NCI-H2171 (cell line): ENCODE data around the gene DCHS2.

Experiments used
- DNase-seq: peaks from one replicate; lab custom pipeline; 2025; lab: John Stamatoyannopoulos, UW

Gene DCHS2, protein sequence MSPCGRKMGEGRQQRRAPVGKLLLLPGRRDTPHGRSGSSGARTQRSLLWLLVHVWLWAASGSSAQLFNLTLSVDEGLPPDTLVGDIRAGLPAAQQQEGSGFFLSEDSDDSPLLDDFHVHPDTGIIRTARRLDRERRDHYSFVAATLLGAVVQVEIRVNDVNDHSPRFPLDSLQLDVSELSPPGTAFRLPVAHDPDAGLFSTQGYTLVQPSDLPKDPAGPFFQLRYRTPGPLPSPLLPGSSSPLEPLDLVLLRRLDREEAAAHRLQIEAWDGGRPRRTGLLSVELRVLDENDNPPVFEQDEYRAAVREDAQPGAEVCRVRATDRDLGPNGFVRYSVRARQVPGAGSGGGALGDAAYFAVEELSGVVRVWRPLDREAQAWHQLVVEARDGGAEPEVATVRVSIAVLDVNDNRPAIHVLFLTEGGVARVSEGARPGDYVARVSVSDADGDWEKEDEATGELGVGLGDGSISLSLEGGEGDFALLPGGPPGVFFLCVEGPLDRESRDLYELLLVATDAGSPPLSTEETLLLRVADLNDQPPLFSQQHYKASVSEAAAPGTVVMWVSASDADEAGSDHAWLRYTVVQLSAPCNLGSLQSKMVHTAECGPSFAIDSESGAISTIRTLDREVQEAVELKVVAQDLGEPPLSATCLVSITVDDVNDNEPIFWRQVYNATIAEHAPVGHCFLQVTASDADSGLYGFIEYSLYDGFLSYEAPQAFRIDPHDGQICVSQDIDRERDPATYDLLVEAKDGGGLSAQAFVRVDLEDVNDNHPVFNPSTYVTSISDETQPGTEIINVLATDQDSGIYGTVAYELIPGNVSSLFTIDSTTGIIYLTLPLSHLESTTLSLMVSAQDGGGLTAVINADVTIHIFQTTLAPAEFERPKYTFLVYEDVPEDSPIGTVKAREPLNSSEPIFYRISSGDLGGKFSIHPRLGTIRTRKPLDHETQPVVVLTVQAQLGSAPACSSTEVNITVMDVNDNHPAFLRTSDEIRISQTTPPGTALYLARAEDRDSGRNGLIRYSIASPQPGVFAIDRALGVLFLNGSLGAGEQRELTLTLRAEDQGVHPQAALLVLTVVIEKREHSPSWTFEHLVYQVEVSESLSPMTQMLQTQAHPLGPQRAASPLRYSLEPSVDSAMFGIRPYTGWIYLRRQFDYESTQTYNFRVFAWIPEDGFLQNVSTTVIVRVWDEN (N-terminal part only)

DNA sequence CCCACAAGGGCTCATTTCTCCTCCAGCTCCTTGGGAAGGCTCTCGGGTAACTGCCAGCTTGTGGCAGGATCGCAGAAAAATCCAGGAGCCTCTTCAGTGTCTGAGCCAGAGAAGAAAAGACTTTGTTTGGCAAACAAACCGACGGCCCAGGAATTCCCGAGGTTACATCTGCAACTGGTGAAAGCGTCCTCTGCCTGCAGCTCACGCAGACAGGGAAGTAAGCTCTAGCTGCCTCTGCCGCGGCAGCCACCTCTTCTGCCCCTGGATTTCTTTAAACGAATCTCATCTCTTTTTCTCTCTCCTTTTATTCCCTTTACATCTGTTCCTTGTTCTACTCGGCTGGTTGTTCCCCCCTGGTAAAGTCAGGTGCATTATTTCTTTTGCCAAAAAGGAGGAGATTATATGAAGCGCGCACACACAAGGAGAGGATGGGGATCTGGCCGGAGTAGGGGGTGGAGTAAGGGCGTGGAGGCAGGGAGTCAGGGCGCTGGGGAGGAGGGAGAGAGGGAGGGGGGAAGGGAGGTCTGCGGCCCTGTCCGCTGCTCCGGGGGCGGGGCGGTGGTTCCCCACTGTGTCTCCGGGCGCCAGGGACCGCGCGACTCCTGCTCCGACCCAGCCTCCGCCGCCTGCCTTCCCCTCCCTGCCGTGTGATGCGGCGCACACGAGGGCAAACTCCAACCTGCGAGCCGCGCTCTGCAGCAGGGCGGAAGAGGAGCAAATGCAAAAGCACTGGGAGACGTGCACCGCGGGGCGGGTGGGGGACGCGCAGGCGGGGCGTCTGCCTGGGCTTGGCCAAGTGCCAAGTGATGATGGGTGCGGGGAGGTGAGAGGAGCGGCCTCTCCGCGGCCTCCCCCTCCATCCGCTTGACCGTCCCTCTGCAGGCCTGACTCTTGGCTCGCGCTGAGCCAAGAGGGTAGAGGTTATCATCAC, at the start of gene DCHS2:
Gene DCHS2 (minus strand): TSS at position 459 of the 931 bp plus-strand sequence. CDS start 444 bp downstream, at position 15.
- no peak for DNase-seq

DNA sequence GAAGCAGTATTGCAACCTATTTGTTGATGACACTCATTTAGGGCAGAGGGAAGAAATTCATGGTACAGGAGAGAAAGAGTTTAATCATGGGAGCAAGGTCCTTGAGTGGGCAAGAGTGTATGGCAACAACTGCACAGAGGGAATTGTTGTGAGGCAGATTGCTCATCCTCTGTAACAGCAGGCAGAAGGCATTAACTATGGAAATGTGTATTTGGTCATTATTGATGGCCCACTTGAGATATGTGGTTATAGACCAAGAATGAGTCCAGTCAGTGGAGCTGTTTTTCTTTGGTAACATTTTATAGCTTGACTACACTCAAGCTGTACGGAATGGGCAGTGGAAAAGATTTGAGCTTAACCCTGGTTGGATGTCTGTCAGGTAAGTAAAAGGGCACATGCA, 42.7 kb upstream of the DCHS2 start:
- no peak for DNase-seq

DNA sequence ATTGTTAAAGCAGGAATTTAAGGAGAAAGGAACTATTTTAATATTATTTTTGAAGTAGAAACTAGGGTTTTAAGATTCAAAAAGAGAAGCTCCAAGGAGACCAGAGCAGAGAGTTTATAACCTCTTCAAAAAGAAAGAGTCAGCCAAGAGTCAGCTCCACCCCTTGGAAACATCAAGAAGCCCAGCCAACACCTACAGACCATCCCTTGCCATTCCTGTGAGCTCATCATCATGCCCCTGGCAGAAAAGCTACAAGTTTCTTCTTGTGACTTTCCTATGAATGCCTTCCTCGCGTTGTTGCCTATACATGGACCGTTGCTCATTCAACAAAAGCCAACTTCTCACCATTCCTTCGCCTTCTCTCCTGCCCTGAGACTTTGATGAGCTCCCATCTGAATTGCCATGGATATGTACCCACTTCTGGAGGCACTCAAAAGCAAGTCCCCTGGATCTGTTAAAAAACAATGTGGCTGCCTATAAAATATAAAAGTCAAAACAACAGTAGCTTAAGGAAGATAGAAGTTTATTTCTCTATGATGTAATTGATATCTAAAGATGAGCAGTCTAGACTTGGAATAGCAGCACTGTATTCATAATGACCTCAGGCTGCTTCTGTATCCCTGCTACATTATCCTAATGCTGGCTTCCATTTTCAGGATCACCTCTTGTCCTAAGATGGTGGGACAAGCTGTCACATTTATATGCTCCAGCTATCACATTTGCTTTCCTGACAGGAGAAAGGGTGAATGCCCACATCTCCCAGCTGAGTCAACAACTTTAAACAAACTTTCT, 38.3 kb upstream of the DCHS2 start:
- no peak for DNase-seq

DNA sequence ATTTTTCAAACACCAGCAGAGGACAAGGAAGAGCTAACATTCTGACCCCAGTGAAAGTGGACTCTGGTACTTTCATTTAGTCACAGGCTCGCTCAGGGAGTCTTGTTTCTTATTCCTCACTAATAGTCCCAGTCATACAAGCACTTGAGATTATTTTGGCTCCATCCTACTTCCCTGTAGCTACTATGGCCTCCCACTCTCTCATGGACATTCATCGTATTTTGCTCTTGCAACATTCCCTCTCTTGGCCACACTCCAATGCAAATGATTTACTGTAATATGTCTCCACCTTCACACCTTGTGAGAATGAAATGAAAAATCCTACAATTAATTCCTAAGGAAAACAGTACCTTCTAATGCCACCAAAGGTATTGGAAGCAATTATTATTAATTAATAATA, 37.3 kb upstream of the DCHS2 start:
- DNase-seq, result no peak

DNA sequence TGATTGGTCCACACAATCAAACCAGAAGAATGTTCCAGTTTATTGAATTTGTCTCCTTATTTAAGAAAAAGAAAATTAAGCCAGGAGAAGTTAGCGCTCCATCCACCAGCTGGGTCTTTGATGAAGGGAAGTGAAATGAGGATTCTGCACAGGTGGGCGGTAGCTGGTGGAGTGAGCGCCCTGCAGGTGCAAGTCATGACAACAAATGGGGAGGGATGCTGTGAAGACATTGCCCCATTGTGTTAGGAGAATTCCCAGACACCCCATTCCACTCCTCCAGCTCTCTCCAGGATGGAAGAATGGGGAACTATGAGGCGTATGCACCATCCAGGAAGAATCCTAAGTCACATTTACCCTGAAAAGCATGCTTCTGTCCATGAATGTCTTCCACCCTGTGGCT, 35.7 kb upstream of the DCHS2 start:
- DNase-seq, result no peak

DNA sequence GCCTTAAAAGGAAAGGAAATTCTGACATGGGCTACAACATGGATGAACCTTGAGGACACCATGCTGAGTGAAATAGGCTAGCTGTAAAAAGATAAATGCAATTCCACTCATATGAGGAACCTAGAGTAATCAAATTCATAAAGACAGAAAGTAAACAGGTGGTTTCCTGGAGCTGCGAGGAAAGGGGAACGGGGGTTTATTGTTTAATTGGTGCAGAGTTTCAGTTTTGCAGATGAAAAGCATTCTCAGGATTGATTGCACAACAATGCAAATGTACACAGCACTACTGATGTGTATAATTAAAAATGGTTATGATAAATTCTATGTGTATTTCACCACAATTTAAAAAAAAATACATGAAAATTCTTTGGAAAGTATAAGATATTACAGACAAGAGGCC, 34.6 kb upstream of the DCHS2 start:
- DNase-seq, result no peak

DNA sequence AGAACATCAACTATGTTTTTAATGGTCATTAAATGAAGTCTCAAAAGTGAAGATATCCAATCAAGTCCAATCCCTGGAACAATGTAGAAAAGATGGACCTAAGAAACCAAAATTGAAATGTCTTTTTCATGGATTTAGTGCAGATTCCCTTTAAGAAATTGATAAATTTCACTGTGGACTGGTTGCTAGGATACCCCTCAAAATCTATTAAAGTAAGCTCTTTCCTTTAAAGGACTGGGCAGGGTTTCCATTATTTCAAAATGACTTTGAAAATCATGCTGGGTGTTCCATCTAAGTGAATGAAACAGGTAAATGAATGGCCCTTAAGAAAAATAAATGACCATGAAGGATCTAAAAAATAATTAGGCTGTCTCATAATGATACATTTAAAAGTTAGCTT, 30.0 kb upstream of the DCHS2 start:
- DNase-seq, result no peak

DNA sequence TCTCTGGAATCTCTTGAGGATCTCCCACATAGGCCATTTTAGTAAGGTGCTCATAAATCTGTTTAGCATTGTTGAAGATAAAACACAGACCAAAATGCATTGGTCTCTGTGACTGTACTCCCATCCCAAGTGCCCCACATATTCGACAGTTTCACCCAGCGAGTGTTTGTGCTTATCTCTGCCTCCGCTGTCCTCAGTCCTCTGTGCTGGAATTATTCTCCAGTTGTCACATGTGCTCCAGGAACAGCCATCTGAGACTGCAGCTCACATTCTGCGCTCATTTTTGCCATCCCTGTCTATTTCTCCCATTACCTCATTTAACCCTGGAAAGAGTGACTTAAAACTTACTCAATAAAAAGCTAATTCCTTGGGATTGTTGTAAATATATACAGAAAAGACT, 27.6 kb upstream of the DCHS2 start:
- DNase-seq, result no peak

DNA sequence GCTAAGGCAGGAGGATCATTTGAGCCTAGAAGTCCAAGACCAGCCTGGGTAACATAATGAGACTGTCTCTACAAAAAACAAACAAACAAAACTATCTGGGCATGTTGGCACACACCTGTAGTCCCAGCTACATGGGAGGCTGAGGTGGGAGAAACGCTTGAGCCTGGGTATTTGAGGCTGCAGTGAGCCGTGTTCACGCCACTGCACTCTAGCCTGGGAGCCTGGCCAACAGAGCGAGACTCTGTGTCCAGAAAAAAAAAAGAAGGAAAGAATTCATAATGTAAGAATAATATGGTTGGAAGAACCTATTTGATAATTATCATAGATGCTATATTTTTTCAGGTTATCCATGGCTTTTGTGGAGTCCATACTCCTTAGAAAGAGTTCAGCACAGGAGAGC, 26.0 kb upstream of the DCHS2 start:
- DNase-seq, result no peak

DNA sequence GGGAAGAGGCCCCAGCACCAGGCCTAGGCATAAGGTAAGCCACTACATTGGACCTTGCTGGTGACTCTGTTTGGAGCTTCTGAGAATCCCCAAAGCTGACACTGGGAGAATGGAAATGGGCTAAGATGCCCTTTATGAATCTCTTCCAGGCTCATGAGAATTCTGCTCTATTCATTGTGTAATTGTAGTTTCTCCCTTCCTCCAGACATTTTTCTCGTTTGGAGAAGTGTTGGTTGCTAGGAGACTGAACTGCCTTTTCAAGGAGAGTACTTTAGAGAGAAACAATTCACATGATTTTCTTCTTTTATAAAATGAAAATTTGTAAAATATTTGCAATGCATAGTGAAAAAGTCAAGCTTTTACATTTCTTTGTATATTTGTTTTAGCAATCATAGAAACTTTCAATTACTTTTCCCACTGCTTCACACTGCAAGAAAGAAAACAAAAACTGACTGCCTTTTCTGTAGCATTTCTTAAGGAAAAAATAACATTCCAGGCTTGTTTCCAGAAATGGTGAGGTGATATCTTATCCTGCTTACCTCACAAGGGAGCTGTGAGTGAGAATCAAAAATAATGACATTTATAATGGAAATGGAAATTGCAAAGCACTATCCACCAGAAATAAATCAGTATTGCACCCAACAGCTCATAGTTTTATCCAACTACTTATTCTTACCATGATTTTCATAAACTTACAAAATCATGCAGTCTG, 24.9 kb upstream of the DCHS2 start:
- no peak for DNase-seq

DNA sequence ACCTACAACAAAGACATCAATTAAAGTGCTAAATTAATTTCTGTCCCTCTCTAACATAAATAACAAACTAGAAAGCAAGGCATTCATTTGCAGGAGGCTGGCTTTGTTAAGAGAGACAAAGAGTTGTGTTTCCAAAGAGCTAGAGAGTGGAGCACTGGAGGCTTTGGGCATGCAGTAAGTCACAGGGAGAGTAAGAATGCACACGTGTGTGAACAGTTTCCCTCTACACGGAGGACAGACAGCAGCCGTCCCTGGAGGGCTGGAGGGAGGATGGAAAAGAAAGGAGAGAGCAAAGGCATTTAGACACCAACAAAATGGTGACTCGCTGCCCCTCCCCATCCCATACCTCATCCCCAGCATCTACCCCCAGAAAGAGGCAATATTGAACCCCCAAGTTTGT, 20.4 kb upstream of the DCHS2 start:
- DNase-seq, result no peak

DNA sequence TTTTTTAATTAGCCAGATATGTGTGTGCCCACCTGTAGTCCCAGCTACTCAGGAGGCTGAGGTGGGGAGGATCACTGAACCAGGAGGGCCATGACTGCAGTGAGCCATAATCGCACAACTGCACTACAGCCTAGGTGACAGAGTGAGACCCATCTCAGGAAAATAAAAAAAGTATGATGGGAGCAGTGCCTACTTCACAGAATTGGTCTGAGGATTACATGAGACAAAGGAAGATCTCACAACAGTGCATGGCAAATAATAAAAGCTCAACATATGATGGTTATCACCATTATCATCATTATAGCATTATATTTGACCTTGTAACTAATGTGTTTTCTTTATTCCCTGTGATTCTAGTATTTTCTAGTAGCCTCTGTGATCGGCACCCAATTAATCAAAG, 19.9 kb upstream of the DCHS2 start:
- DNase-seq, result no peak

DNA sequence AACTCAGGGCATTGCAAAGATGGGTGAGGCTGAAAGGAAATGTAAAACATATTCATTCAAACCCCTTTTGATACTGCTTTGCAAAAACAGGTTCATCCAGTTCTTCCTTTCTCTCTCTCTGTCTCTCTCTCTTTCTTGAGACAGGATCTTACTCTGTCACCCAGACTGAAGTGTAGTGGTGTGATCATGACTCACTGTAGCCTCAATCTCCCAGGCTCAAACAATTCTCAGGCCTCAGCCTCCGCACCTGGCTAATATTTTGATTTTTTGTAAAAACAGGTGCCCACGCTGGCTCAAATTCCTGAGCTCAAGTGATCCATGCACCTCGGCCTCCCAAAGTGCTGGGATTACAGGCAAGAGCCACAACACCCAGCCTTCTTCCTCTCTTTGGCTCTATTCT, 15.6 kb upstream of the DCHS2 start:
- DNase-seq, result no peak

DNA sequence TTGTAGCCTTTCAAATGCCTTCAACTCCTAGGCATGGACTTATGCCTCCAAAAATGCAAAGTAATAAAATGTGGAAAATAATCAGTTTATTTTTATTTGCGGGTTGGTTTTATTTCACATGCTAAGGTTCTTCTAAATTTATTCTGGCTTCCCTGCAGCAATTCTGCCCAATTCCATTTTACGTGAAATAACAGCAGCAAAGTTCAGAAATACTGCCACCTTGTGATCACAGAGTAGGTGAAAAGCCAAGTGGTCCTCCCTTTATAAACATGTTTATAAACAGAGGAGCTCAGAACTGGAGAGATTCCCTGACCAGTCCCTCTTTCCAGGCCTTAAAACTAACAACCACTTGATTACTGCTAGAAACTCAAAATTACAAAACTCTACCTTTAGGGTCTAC, 14.7 kb upstream of the DCHS2 start:
- no peak for DNase-seq

DNA sequence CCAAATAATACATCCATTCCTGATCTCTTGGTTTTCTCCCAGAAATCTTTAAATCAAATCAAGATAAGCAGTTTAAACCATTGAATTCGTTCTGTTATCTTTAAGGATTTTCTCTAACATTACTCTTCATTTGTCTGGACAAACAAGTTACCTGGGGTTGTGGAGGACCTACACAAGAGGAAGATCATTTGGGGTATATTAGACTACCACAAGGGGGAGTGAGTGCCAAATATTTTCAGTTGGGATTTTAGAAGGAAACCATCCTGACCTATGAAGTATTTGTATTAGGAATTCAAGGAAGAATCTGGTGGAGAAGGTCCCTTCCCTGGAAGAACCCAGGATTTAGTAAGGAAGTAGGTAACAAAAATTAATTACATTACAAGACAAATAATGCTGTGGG, 12.0 kb upstream of the DCHS2 start:
- DNase-seq, result no peak

DNA sequence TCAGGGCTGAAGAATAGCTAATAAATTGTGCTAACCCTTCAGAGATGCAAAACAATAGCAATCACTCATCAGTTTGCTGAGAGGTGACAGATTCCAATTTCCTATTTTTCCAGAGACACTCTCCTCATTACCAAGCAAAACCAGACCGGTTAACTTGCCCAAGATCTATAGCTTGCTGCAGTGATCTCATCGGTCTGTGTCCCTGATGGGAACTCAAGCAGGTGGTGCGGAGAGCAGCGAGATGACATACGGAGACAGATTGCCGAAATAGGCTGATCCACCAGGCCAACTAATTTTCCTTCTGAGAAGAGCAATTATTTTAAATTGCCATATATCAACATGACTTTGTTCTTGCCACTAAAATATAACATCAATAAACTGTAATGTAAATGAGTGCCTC, 10.5 kb upstream of the DCHS2 start:
- DNase-seq, result no peak

DNA sequence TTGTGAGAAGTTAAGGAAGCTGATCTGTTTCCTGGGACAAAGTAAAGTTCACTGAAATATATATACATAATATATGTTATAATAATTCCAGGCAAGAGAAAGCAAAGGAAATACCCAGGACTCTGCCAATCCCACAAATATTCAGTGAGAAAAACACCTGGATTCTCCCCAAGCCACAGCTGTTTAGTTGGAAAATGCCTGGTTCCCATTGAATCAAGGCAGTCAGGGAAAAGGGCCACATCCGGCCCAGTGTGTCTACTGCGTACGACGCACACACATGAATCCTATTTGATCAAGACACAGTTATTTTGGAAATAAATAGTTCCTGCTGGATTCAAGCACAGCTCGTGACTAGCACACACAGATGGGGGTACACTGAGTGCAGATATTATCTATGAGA, 6.3 kb upstream of the DCHS2 start:
- no peak for DNase-seq

DNA sequence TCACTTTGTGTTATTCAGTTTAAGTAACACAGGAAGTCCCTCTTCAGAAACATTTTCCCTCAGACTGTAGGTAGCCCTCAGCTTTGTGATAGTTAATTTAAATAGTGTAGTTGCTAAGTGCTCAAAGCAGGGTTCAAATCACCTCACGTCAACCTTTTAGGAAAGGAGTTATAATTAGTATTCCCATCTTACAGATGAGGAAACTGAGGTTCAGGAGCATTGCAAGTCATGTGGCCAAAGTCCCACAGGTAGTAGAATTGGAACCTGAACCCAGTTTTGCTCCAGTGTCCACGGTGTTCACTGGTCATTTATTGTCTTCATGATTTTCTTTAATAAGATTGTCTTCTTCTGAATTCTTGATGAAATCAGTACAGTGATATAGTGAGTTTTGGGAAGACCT, 4.3 kb upstream of the DCHS2 start:
- no peak for DNase-seq

DNA sequence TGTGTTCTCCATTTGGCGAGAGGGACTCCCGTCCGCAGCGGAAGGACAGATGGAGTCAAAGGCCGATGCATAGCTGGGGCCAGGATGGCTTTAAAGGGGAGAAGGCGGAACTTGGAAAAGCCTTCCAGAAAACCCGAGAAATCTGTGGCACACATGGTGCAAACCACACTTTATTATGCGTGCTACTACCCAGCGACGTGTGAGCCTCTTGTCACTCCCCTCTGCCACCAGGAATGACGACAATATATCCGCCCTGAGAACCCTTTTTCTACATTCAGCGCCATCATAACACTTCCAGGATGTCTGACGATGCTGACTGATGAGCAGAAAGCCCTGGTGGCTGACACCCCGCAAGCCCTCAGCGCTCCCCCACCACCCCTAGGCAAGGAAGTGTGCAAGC, 689 bp upstream of the DCHS2 start:
- no peak for DNase-seq
